NCI-H2196 (cell line): ENCODE data around the gene WNK1.
A peak's percentile ranks its signal among the peaks of the same experiment; 100 is the strongest.
"Not testable (repeated sequence)": the region's sequence is repeated elsewhere in the genome, so short reads cannot be mapped to it uniquely, and the experiment has no call there.

Experiments
- DNase-seq: peaks from one replicate; lab custom pipeline; 2025; ENCODE audit not compliant: unreplicated experiment; lab: John Stamatoyannopoulos, UW

Gene WNK1

GRCh38 chr12:740921-741320, 11.5 kb upstream of the WNK1 start:
- DNase-seq = no peak

DNA sequence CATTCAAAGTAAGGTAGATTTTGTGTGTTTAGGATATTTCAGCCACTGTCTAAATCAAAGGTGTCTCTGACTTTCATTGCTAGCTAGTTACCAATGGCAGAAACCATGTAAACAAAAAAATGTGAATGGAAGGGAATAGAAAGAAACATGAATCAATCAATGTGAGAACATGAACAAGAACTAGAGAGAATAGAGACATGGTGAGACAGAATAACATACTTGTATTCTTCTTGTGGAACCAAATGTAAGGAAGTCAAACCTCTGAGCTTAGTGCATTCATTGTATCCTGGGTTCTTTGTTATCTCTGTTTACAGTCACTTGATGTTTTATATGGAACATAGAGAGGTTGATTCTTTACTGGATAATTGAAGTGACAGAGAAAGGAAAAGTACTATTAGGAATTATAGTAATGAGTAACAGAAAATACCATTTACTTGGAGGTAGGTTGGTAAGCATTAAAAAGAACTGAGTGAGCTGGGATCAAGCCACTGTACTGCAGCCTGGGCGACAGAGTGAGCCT, 2.6 kb upstream of the WNK1 start:
- DNase-seq = no peak

DNA sequence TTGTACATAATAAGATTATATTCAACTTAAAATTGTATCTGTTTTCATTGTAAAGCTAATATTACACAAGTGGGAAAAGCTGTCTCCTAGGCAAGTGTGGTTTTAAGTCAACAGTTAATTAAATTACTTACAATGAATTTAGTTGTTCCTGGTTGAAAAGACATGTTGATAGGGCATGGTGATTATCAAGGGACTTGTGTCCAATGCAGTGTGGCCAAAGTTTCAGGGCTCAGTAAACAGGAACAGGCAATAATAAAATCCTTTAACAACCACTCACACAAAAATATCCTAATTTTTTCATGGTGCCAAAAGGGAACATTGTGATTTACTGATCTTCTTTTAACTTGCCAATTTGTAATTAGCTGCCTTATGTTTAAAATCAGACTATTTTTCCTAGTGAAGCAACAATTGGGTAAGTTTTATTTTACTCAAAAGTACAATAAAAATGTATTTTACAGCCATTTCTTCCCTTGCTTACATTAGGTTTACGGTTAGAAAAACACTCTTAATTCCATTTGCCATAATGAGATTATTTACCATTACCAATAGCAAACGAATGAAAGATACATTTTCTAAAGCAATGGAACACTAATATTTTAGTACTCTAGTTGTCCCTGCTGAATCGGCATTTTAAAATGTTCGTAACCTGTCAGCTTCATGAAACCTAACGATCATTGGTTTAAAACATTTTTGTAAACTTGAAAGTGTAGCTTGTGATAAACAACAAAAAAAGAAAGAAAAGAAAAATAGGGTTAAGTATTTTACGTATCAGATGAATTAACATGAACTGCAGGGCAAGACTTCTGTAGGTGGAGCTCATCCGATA, 1.8 kb upstream of the WNK1 start:
- no peak for DNase-seq

GRCh38 chr12:751192-751998, 984 bp upstream of the WNK1 start:
- DNase-seq = peak; percentile 79

DNA sequence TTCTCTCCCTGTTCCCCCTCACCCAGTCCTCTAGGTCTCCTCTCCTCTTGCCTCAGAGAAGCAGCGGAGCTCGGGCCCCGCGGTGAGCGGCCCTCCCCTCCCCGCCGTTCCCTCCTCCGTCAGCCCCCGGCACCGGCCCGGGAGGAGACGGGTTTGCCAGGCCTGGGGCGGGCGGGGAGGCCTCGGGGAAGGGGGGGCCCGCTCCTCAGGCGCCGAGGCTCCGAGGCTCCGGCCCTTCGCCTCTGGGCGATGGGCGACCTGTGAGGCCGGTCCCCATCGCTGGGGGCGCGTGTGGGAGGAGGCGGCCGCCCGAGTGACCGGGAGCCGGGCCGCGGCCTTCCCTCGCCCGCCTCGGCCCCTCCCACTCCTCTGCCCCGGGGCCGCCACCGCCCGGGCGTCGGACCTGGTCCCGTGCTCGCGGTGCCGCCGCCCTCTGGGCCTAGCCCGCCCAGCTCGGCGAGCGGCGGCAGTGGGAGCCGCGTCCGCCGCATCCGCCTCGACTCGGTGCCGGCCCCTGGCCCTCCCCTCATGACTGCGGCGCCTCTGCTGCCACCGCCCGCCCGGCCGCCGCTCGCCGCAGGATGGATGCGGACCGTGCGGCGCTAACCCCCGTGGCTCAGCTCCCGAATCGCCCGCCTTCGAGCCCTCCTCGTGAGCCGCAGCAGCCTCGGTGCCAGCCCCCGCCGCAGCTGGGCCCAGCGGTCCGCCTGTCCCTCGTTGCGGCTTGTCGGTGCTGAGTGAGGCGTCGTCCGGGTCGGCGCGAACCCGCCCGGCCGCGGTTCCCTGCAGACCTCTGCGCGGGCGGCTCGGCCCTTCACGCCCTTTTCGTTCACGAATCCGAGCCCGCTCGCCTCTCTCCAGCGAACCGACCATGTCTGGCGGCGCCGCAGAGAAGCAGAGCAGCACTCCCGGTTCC, 574 bp downstream of the WNK1 start:
- DNase-seq = peak; percentile 48

DNA sequence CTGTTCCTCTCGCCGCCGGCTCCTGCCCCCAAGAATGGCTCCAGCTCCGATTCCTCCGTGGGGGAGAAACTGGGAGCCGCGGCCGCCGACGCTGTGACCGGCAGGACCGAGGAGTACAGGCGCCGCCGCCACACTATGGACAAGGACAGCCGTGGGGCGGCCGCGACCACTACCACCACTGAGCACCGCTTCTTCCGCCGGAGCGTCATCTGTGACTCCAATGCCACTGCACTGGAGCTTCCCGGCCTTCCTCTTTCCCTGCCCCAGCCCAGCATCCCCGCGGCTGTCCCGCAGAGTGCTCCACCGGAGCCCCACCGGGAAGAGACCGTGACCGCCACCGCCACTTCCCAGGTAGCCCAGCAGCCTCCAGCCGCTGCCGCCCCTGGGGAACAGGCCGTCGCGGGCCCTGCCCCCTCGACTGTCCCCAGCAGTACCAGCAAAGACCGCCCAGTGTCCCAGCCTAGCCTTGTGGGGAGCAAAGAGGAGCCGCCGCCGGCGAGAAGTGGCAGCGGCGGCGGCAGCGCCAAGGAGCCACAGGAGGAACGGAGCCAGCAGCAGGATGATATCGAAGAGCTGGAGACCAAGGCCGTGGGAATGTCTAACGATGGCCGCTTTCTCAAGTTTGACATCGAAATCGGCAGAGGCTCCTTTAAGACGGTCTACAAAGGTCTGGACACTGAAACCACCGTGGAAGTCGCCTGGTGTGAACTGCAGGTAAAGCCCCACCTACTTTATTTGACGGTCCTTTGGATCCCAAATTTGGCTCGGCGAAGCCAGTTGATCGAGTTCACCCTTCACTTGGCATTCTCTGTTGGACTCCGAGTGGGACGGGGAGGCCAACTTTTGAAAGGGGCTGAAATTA, 1.5 kb downstream of the WNK1 start:
- no peak for DNase-seq

DNA sequence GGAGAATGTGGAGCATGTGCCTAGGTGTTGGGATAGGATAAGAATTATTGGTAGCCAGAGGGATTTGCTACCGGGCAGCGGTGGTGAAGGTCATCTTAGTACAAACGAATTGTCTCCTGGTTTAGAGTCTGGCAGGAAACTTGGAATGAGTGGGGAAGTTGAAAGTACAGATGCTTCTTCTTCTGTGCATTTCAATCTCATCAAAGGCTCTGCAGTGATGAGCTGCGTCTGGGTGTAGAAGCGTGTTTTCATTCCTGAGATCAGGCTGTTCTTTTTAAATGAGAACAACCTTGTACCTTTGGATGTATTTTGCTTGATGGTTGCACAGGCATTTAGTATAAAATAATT, 2.1 kb downstream of the WNK1 start:
- no peak for DNase-seq

DNA sequence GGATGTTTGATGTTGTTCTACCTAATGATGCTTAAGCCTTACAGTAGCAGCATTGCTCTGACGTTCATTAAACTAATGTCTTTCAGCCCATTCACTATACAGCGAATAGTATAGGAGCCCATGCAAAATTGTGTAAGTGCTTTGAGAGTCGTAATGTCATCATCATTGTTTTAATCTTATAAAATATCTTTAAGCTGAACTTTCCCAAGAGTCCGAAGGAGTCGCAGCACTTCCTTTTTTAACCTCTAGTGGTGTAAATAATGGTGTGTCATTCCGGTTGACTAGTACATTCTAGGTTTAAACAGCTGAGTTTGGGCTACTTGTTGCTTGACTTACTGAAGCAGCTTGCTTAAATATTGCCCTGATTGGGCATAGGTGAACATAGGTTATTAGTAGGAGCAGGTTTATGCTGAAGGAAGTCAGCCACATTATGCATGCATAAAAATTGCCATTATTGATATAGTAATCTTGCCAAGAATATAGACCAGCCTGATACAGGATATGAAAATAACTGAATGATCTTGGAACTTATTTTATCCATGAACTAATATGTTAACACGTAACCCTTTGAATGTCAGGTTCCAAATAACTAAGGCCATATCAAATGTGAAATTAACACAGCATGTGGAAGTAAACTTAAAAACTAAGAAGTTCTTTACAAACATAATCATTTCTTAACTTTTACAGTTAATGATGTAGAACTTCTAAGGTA, 2.6 kb downstream of the WNK1 start:
- no peak for DNase-seq

DNA sequence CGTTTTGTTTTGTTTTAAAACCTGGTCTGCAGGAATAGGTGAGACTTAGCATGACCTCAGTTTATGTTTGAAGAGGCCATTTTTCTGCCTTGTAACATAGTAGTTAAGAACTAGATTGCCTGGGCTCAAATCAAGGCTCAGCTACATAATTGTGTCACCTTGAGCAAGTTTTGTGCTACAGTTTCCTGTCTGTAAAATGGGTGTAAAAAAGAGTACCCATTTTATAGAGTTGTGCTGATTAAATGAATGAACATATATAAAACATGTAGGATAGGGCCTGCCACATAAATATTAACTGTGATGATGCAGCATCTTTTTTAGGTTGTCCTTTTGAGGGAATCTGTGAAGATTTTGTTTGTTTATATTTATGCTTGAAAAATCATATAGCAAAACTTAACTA, 7.2 kb downstream of the WNK1 start:
- DNase-seq = no peak

GRCh38 chr12:761256-761655, 8.9 kb downstream of the WNK1 start:
- DNase-seq = no peak

DNA sequence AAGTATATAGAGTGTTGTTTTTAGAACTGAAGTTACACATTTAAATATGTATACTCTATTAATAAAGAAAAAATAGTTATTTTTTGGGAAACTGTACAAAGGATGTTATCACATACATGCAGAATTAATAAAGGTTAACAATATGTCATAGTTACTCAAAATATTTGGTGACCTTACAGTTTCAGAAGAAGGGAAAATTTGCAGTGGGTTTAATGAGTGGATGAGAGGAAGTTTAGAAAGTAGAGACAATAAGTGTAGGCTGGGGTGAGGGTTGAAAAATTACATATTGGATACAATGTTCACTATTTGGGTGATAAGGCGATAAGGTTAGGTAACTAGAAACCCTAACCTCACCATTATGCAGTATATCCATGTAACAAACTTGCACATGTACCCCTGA, 13.5 kb downstream of the WNK1 start:
- no peak for DNase-seq

DNA sequence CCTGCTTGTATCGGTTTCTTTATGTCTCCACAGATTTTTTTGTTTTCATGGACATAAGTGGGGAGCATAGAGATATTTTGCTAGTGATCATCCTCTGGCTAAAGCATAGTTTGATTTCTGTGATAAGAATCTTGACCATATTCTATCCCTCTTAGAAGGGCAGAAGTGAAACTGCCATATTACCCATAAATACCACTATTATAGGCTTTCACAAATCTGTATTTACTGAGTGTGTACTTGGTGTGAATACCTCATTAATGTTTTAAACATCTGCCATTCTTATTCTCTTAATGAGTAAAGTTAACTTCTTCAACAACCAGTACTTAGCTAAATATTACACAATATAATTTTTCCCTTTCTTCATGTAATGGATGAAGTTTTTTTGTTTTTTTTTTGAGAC, 16.1 kb downstream of the WNK1 start:
- DNase-seq = no peak

DNA sequence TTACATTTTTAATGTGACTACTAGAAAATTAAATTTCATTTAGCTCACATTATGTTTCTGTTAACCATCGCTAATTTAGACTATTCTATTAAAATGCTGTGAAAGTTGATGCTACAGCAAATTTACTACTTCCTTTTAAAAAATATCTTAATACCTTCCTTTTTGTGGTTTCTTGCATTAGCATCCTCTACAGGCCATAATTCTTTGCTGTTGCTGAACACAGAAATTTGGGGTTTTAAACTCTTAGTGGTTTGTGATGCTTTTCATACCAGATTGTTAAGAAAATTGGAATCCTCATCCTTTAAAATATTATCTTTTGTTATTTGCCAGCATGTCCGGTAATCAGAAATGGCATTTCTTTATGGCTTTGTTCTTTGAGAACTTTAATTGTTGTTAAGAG, 18.1 kb downstream of the WNK1 start:
- DNase-seq = no peak

- no peak for DNase-seq
Measured at GRCh38 chr12:772056-772697, 19.8 kb downstream of the WNK1 start.

- no peak for DNase-seq
Measured at GRCh38 chr12:774051-774614, 21.8 kb downstream of the WNK1 start.

GRCh38 chr12:775973-776771, 23.8 kb downstream of the WNK1 start:
- DNase-seq = not testable (repeated sequence)

DNA sequence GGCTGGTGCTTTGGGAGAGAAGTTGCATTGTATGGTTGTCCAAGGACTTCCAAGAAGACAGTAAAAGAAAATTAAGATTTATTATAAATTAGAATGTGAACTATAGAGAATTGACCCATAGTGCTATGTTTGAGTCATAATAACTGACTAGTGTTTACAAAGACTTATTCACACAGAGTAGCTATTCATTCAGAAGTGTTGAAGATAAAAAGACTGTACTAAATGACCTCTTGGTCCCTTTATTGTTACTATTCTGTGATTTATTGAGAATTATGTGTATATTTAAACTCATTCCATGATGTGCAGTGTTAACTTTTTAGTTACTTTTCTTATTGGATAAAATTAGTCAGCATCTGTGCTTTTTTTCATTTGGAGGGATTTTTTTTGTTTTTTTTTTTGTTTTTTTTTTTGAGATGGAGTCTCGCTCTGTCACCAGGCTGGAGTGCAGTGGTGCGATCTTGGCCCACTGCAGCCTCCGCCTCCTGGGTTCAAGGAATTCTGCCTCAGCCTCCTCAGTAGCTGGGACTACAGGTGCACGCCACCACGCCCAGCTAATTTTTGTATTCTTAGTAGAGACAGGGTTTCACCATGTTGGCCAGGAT, 24.5 kb downstream of the WNK1 start:
- not testable (repeated sequence) for DNase-seq
